Measurements from ENCODE around the gene SLC38A8. TPM values are rescaled to one million over a fixed set of nuclear protein-coding genes. Genes with fewer than 3 reads are reported as not detected.

The SLC38A8 gene
- total RNA-seq (not detected), polyA plus RNA-seq (1 to 10 TPM in 1 of 2 donors, not detected in 1; 1.2 TPM)
- long read RNA-seq, donor 1 = 0 reads
- long read RNA-seq, donor 2 = 0 reads
- long read RNA-seq, donor 3 = 0 reads
- long read RNA-seq, donor 4 = 0 reads
- long read RNA-seq, donor 5 = 0 reads

DNA sequence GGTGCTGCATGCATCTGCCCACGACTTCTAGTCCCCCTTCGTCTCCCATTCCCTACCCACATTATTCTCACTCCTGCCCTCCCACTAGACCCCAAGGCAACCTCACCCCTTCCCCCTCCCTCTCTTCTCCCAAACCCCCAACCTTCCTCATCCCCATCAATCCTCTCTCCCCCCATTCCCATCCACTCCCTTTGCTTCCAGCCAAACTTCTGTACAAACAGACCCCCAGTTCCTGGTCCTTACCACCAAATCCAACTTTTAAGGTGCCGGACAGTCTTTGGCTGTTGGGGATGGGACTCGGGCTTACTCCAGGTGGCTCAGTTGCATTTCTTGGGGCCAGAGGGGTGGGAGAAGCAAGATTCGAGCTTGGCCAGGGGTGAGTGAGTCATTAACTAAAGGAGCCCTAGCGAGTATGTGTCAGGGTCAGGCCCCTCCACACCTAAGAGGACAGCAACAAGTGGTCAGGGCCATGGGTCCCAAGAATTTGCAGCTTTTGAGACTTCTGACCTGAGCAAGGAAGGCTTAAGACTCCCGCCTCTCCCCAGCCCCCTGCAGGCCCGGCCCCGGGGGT is at the start of gene SLC38A8:
Gene SLC38A8 (minus strand): TSS at position 488 of the 571 bp plus-strand sequence. CDS start 638 bp downstream, outside the sequence.
- Histone ChIP-seq H3K36me3 (ENCODE audit: control insufficient read depth in 4 of 4, insufficient read depth in 4 of 4, low read length in 4 of 4) (no peaks in the 10 kb centered on the region), H3K4me1 (ENCODE audit: control insufficient read depth in 5 of 5, insufficient read depth in 5 of 5, low read length in 5 of 5) (peaks cover 0 to 4% (median 0%) of the 10 kb centered on the region in 5 donors), H3K27me3 (ENCODE audit: control insufficient read depth in 3 of 3, insufficient read depth in 3 of 3, low read length in 2 of 3) (peaks cover 0 to 4% (median 0%) of the 10 kb centered on the region in 3 donors), H3K9me3 (ENCODE audit: control insufficient read depth in 4 of 4, insufficient read depth in 3 of 4, low read length in 3 of 4) (peaks cover 0 to 2% (median 0%) of the 10 kb centered on the region in 4 donors), H3K9ac (ENCODE audit: insufficient read depth in 1 of 2, low read length in 2 of 2) (no peak within 1 kb of the TSS), H3K27ac (ENCODE audit: low read depth in 1 of 2, low read length in 1 of 2) (peak within 1 kb of the TSS in 1 of 2 donors; percentile 24), H3K4me3 (no peak within 1 kb of the TSS)
- no peak for ATAC-seq (ENCODE audit: insufficient read depth, low FRiP score)
- TF ChIP-seq, protein P1, sequence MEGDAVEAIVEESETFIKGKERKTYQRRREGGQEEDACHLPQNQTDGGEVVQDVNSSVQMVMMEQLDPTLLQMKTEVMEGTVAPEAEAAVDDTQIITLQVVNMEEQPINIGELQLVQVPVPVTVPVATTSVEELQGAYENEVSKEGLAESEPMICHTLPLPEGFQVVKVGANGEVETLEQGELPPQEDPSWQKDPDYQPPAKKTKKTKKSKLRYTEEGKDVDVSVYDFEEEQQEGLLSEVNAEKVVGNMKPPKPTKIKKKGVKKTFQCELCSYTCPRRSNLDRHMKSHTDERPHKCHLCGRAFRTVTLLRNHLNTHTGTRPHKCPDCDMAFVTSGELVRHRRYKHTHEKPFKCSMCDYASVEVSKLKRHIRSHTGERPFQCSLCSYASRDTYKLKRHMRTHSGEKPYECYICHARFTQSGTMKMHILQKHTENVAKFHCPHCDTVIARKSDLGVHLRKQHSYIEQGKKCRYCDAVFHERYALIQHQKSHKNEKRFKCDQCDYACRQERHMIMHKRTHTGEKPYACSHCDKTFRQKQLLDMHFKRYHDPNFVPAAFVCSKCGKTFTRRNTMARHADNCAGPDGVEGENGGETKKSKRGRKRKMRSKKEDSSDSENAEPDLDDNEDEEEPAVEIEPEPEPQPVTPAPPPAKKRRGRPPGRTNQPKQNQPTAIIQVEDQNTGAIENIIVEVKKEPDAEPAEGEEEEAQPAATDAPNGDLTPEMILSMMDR (IDR thresholded peaks at IDR 0.05; ENCODE audit: control extremely low read depth, extremely low read depth) = no peak
- WGBS, 2 donors = 58 to 65% methylated on average over 9 of the region's 9 CpGs
- DNase-seq = no peak

DNA sequence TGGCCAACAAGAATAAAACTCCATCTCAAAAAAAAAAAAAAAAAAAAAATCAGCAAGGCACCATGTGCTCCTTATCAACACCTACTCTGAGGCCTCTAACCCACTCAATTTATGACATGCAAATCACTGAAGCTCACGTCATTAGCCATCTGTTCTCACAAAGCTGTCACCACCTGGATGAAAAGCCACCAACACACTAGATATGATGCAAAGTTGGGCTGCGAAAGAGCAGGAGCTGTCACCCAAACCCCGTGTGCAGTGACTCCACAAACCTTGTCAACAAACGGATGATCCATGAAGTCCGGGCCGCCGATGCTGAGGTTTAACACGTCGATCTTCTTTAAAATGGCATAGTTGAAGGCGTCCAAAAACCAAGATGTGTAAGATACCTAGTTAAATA is 48.9 kb upstream of the SLC38A8 start:
- no peak for ATAC-seq (ENCODE audit: insufficient read depth, low FRiP score)
- no peaks in the 10 kb centered on the region for H3K9me3 ChIP-seq (ENCODE audit: control insufficient read depth in 4 of 4, insufficient read depth in 3 of 4, low read length in 3 of 4)
- no peaks in the 10 kb centered on the region for H3K27me3 ChIP-seq (ENCODE audit: control insufficient read depth in 3 of 3, insufficient read depth in 3 of 3, low read length in 2 of 3)
- no peak overlapping the region for H3K9ac ChIP-seq (ENCODE audit: insufficient read depth in 1 of 2, low read length in 2 of 2)
- no peak overlapping the region for H3K4me3 ChIP-seq
- peaks cover 29 to 60% (median 47%) of the 10 kb centered on the region in 4 donors for H3K36me3 ChIP-seq (ENCODE audit: control insufficient read depth in 4 of 4, insufficient read depth in 4 of 4, low read length in 4 of 4)
- peaks cover 0 to 4% (median 0%) of the 10 kb centered on the region in 5 donors for H3K4me1 ChIP-seq (ENCODE audit: control insufficient read depth in 5 of 5, insufficient read depth in 5 of 5, low read length in 5 of 5)
- WGBS, 2 donors = 92 to 93% methylated on average over 10 of the region's 10 CpGs
- TF ChIP-seq, protein P1 (IDR thresholded peaks at IDR 0.05; ENCODE audit: control extremely low read depth, extremely low read depth) = no peak
- no peak for DNase-seq
- no peak overlapping the region for H3K27ac ChIP-seq (ENCODE audit: low read depth in 1 of 2, low read length in 1 of 2)

DNA sequence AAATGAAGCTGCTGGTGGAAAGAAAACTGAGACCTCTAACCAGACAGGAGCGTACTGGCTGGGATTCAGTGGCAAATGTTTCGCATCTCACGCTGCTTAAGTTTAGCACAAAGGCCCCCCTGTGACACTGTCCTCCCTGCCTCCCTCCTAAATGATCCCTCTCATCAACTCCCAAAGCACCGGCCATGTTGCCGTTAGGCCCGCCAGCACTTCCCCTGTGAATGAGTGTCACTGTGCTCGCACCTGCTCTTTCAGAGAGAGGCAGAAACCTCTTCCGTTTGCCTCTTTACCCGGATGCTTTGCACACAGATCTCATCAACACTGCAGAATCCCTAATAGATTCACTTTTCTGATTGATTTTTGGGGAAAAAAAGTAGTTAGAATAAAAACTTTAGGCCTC is 47.6 kb upstream of the SLC38A8 start:
- no peak for ATAC-seq (ENCODE audit: insufficient read depth, low FRiP score)
- WGBS, 2 donors = 90 to 91% methylated on average over 9 of the region's 9 CpGs
- Histone ChIP-seq H3K9me3 (ENCODE audit: control insufficient read depth in 4 of 4, insufficient read depth in 3 of 4, low read length in 3 of 4) (no peaks in the 10 kb centered on the region), H3K9ac (ENCODE audit: insufficient read depth in 1 of 2, low read length in 2 of 2) (no peak overlapping the region), H3K27me3 (ENCODE audit: control insufficient read depth in 3 of 3, insufficient read depth in 3 of 3, low read length in 2 of 3) (no peaks in the 10 kb centered on the region), H3K4me3 (no peak overlapping the region), H3K4me1 (ENCODE audit: control insufficient read depth in 5 of 5, insufficient read depth in 5 of 5, low read length in 5 of 5) (peaks cover 0 to under 1% (median 0%) of the 10 kb centered on the region in 5 donors), H3K27ac (ENCODE audit: low read depth in 1 of 2, low read length in 1 of 2) (no peak overlapping the region), H3K36me3 (ENCODE audit: control insufficient read depth in 4 of 4, insufficient read depth in 4 of 4, low read length in 4 of 4) (peaks cover 26 to 61% (median 45%) of the 10 kb centered on the region in 4 donors)
- TF ChIP-seq, protein P1 (IDR thresholded peaks at IDR 0.05; ENCODE audit: control extremely low read depth, extremely low read depth) = no peak
- no peak for DNase-seq

Measured in lung (tissue), 16 donors.